Stimulated activated naive B cell treated with anti-CD40 and anti-IgM and Interleukin-4, amounts not matched to agents 10 μg/mL and 1 μg/mL and 100 μg/mL, for 72 hours (primary cell): ENCODE results near the gene FFAR3.
"Not testable (repeated sequence)": the region's sequence is repeated elsewhere in the genome, so short reads cannot be mapped to it uniquely, and the experiment has no call there.

ENCODE experiments used
- ATAC-seq, 2 donors: fragments of 150-1000 bp; cut with Tn5 transposase; replicated peaks; 2 replicates each; pipeline ENCODE4 v1.10.0; 2021; ENCODE audit warnings: moderate library complexity in 1 of 2
- DNase-seq: peaks from one replicate; pipeline ENCODE4 v3.0.0; 2021
- H3K27ac Mint-ChIP-seq: one replicate; pipeline ENCODE4 v1.8.0; 2022; ENCODE audit warnings: mild to moderate bottlenecking, mixed read lengths
- H3K27me3 Mint-ChIP-seq, 2 donors: one replicate each; pipeline ENCODE4 v1.8.0; 2022; ENCODE audit warnings: mixed read lengths in 2 of 2
- H3K36me3 Mint-ChIP-seq, 2 donors: one replicate each; pipeline ENCODE4 v1.8.0; 2022; ENCODE audit warnings: mixed read lengths in 2 of 2, mild to moderate bottlenecking in 1 of 2
- H3K4me1 Mint-ChIP-seq, 2 donors: one replicate each; pipeline ENCODE4 v1.8.0; 2022; ENCODE audit warnings: mixed read lengths in 2 of 2, mild to moderate bottlenecking in 1 of 2
- H3K4me3 Mint-ChIP-seq, 2 donors: one replicate each; pipeline ENCODE4 v1.8.0; 2022; ENCODE audit warnings: mild to moderate bottlenecking in 2 of 2, mixed read lengths in 2 of 2, moderate library complexity in 1 of 2
- H3K9me3 Mint-ChIP-seq, 2 donors: one replicate each; pipeline ENCODE4 v1.8.0; 2022; ENCODE audit warnings: mixed read lengths in 2 of 2, mild to moderate bottlenecking in 1 of 2

Gene FFAR3

GRCh38 chr19:35363001-35363590, 4.8 kb downstream of the FFAR3 start:
- ATAC-seq (no peak), DNase-seq (no peak)
- Mint-ChIP-seq H3K27me3 (peaks cover 25 to 49% of the 10 kb centered on the region in 2 donors), H3K4me3 (no peak overlapping the region), H3K9me3 (no peaks in the 10 kb centered on the region), H3K36me3 (no peaks in the 10 kb centered on the region), H3K27ac (no peak overlapping the region), H3K4me1 (peaks cover 5 to 18% of the 10 kb centered on the region in 2 donors)

GRCh38 chr19:35363711-35364425, 5.6 kb downstream of the FFAR3 start:
- no peak overlapping the region for H3K4me3 Mint-ChIP-seq
- no peak overlapping the region for H3K27ac Mint-ChIP-seq
- DNase-seq (no peak), ATAC-seq (no peak)
- peaks cover 2 to 18% of the 10 kb centered on the region in 2 donors for H3K4me1 Mint-ChIP-seq
- peaks cover 21 to 45% of the 10 kb centered on the region in 2 donors for H3K27me3 Mint-ChIP-seq
- no peaks in the 10 kb centered on the region for H3K36me3 Mint-ChIP-seq
- no peaks in the 10 kb centered on the region for H3K9me3 Mint-ChIP-seq

GRCh38 chr19:35365303-35365702, 7.0 kb downstream of the FFAR3 start:
- DNase-seq (no peak), ATAC-seq (no peak)
- Mint-ChIP-seq H3K27ac (no peak overlapping the region), H3K9me3 (peaks cover 5% of the 10 kb centered on the region in 2 donors), H3K27me3 (peaks cover 21 to 45% of the 10 kb centered on the region in 2 donors), H3K4me3 (no peak overlapping the region), H3K36me3 (no peaks in the 10 kb centered on the region), H3K4me1 (peaks cover 3 to 26% of the 10 kb centered on the region in 2 donors)

GRCh38 chr19:35368378-35368777, 10.1 kb downstream of the FFAR3 start:
- no peaks in the 10 kb centered on the region for H3K36me3 Mint-ChIP-seq
- peaks cover 5% of the 10 kb centered on the region in 2 donors for H3K9me3 Mint-ChIP-seq
- H3K27me3 Mint-ChIP-seq, result peaks cover 11 to 21% of the 10 kb centered on the region in 2 donors
- H3K4me3 Mint-ChIP-seq, result no peak overlapping the region
- peaks cover 2 to 15% of the 10 kb centered on the region in 2 donors for H3K4me1 Mint-ChIP-seq
- ATAC-seq (no peak), DNase-seq (no peak)
- no peak overlapping the region for H3K27ac Mint-ChIP-seq

GRCh38 chr19:35369522-35369921, 11.3 kb downstream of the FFAR3 start:
- H3K27ac Mint-ChIP-seq, result no peak overlapping the region
- DNase-seq (no peak), ATAC-seq (no peak)
- H3K36me3 Mint-ChIP-seq, result no peaks in the 10 kb centered on the region
- H3K27me3 Mint-ChIP-seq, result peaks cover 16 to 20% of the 10 kb centered on the region in 2 donors
- H3K4me1 Mint-ChIP-seq, result peaks cover 6 to 22% of the 10 kb centered on the region in 2 donors
- H3K4me3 Mint-ChIP-seq, result no peak overlapping the region
- peaks cover 5% of the 10 kb centered on the region in 2 donors for H3K9me3 Mint-ChIP-seq

- Mint-ChIP-seq H3K4me1 (peaks cover 13 to 34% of the 10 kb centered on the region in 2 donors), H3K27me3 (peaks cover 16 to 23% of the 10 kb centered on the region in 2 donors), H3K4me3 (no peak within 1 kb of the TSS), H3K9me3 (peaks cover 5% of the 10 kb centered on the region in 2 donors), H3K36me3 (no peaks in the 10 kb centered on the region), H3K27ac (no peak within 1 kb of the TSS)
- no peak for ATAC-seq
- DNase-seq, result no peak
These were observed 12.5 kb downstream of the FFAR3 start, which contains the start of gene GPR42 for GRCh38 chr19:35370722-35371121. Gene GPR42, plus strand, starts transcription at chr19:35371068. Its CDS starts 292 bp downstream, at chr19:35371360.

GRCh38 chr19:35373492-35373891, 15.2 kb downstream of the FFAR3 start:
- DNase-seq, result no peak
- H3K27ac Mint-ChIP-seq, result peak overlapping the region; percentile 20
- no peak overlapping the region for H3K4me3 Mint-ChIP-seq
- ATAC-seq, result no peak
- peaks cover 0 to 1% of the 10 kb centered on the region in 2 donors for H3K36me3 Mint-ChIP-seq
- peaks cover 26 to 46% of the 10 kb centered on the region in 2 donors for H3K4me1 Mint-ChIP-seq
- H3K9me3 Mint-ChIP-seq, result peaks cover 7 to 12% of the 10 kb centered on the region in 2 donors
- peaks cover 9 to 16% of the 10 kb centered on the region in 2 donors for H3K27me3 Mint-ChIP-seq

GRCh38 chr19:35374031-35374430, 15.8 kb downstream of the FFAR3 start:
- peak overlapping the region; percentile 20 for H3K27ac Mint-ChIP-seq
- not testable (repeated sequence) for ATAC-seq, DNase-seq, H3K4me3 Mint-ChIP-seq, H3K36me3 Mint-ChIP-seq
- peaks cover 9 to 16% of the 10 kb centered on the region in 2 donors for H3K27me3 Mint-ChIP-seq
- peaks cover 7 to 14% of the 10 kb centered on the region in 2 donors for H3K9me3 Mint-ChIP-seq
- peaks cover 26 to 45% of the 10 kb centered on the region in 2 donors for H3K4me1 Mint-ChIP-seq

GRCh38 chr19:35375505-35376307, 17.4 kb downstream of the FFAR3 start:
- peaks cover 6 to 16% of the 10 kb centered on the region in 2 donors for H3K27me3 Mint-ChIP-seq
- H3K4me1 Mint-ChIP-seq, result peaks cover 25 to 37% of the 10 kb centered on the region in 2 donors
- peaks cover 0 to 1% of the 10 kb centered on the region in 2 donors for H3K36me3 Mint-ChIP-seq
- peaks cover 2 to 9% of the 10 kb centered on the region in 2 donors for H3K9me3 Mint-ChIP-seq
- no peak overlapping the region for H3K4me3 Mint-ChIP-seq
- peak overlapping the region; percentile 48 for H3K27ac Mint-ChIP-seq
- ATAC-seq (no peak), DNase-seq (no peak)

GRCh38 chr19:35377656-35378055, 19.4 kb downstream of the FFAR3 start:
- ATAC-seq (no peak), DNase-seq (no peak)
- Mint-ChIP-seq H3K4me3 (no peak overlapping the region), H3K27ac (no peak overlapping the region), H3K9me3 (peaks cover 2 to 9% of the 10 kb centered on the region in 2 donors), H3K36me3 (peaks cover 0 to 1% of the 10 kb centered on the region in 2 donors), H3K27me3 (peaks cover 14 to 28% of the 10 kb centered on the region in 2 donors), H3K4me1 (peaks cover 28 to 37% of the 10 kb centered on the region in 2 donors)

- H3K9me3 Mint-ChIP-seq, result peaks cover 2 to 9% of the 10 kb centered on the region in 2 donors
- peaks cover 17 to 28% of the 10 kb centered on the region in 2 donors for H3K27me3 Mint-ChIP-seq
- H3K4me3 Mint-ChIP-seq, result no peak overlapping the region
- peaks cover 0 to 1% of the 10 kb centered on the region in 2 donors for H3K36me3 Mint-ChIP-seq
- H3K4me1 Mint-ChIP-seq, result peaks cover 28 to 37% of the 10 kb centered on the region in 2 donors
- no peak for ATAC-seq
- DNase-seq, result no peak
- H3K27ac Mint-ChIP-seq, result no peak overlapping the region
These were observed 20.1 kb downstream of the FFAR3 start for GRCh38 chr19:35378356-35378755.

- not testable (repeated sequence) for H3K36me3 Mint-ChIP-seq, H3K27ac Mint-ChIP-seq, H3K9me3 Mint-ChIP-seq, H3K4me3 Mint-ChIP-seq, DNase-seq, ATAC-seq
- peaks cover 13 to 30% of the 10 kb centered on the region in 2 donors for H3K27me3 Mint-ChIP-seq
- H3K4me1 Mint-ChIP-seq, result peaks cover 23 to 30% of the 10 kb centered on the region in 2 donors
These were observed 21.3 kb downstream of the FFAR3 start for GRCh38 chr19:35379545-35379944.

GRCh38 chr19:35379992-35380391, 21.7 kb downstream of the FFAR3 start:
- peaks cover 16 to 31% of the 10 kb centered on the region in 2 donors for H3K27me3 Mint-ChIP-seq
- peaks cover 0 to 3% of the 10 kb centered on the region in 2 donors for H3K36me3 Mint-ChIP-seq
- H3K4me1 Mint-ChIP-seq, result peaks cover 23 to 25% of the 10 kb centered on the region in 2 donors
- no peak overlapping the region for H3K4me3 Mint-ChIP-seq
- no peak for ATAC-seq
- DNase-seq, result no peak
- H3K9me3 Mint-ChIP-seq, result peaks cover 4 to 9% of the 10 kb centered on the region in 2 donors
- H3K27ac Mint-ChIP-seq, result no peak overlapping the region
